HEK293 (cell line): Measurements from ENCODE around the gene NEK8.

Source experiments
- BCL11B ChIP-seq: fragments of 450-650 bp; formaldehyde crosslinking; IDR thresholded peaks from 2 replicates; pipeline ENCODE4 v1.5.1; 2016; ENCODE audit warnings: low read depth, missing biosample characterization, missing genetic modification characterization
- INSM2 ChIP-seq: fragments of 450-650 bp; formaldehyde crosslinking; IDR thresholded peaks from 2 replicates; pipeline ENCODE4 v1.5.1; 2016; ENCODE audit warnings: missing biosample characterization, missing genetic modification characterization
- KLF10 ChIP-seq: fragments of 450-650 bp; IDR thresholded peaks from 2 replicates; pipeline ENCODE4 v1.5.1; 2018; ENCODE audit warnings: missing biosample characterization, mild to moderate bottlenecking, missing genetic modification characterization
- KLF16 ChIP-seq: fragments of 450-650 bp; formaldehyde crosslinking; IDR thresholded peaks from 2 replicates; pipeline ENCODE4 v1.5.1; 2017; ENCODE audit warnings: missing biosample characterization, missing genetic modification characterization
- KLF17 ChIP-seq: fragments of 450-650 bp; formaldehyde crosslinking; IDR thresholded peaks from 2 replicates; pipeline ENCODE4 v1.5.1; 2016; ENCODE audit warnings: missing biosample characterization, missing genetic modification characterization
- KLF7 ChIP-seq: fragments of 450-650 bp; formaldehyde crosslinking; IDR thresholded peaks from 2 replicates; pipeline ENCODE4 v1.5.1; 2016; ENCODE audit warnings: missing biosample characterization, missing genetic modification characterization, borderline replicate concordance
- PRDM10 ChIP-seq: fragments of 450-650 bp; formaldehyde crosslinking; IDR thresholded peaks from 2 replicates; pipeline ENCODE4 v1.5.1; 2016; ENCODE audit warnings: missing biosample characterization, missing genetic modification characterization
- SP7 ChIP-seq: fragments of 450-650 bp; formaldehyde crosslinking; IDR thresholded peaks from 2 replicates; pipeline ENCODE4 v1.5.1; 2016; ENCODE audit warnings: missing biosample characterization, missing genetic modification characterization
- ZBTB1 ChIP-seq: fragments of 450-650 bp; formaldehyde crosslinking; IDR thresholded peaks from 2 replicates; pipeline ENCODE4 v1.5.1; 2016; ENCODE audit warnings: missing biosample characterization, missing genetic modification characterization
- ZBTB10 ChIP-seq: fragments of 450-650 bp; formaldehyde crosslinking; IDR thresholded peaks from 2 replicates; pipeline ENCODE4 v1.5.1; 2016; ENCODE audit warnings: missing biosample characterization, missing genetic modification characterization
- ZBTB11 ChIP-seq: fragments of 450-650 bp; formaldehyde crosslinking; conservative IDR thresholded peaks from 2 replicates; pipeline ENCODE4 v1.5.1; 2016; ENCODE audit warnings: low read depth, missing biosample characterization, missing genetic modification characterization
- ZBTB17 ChIP-seq: fragments of 450-650 bp; formaldehyde crosslinking; IDR thresholded peaks from 2 replicates; pipeline ENCODE4 v1.5.1; 2016; ENCODE audit warnings: missing biosample characterization, missing genetic modification characterization
- ZNF18 ChIP-seq: fragments of 450-650 bp; formaldehyde crosslinking; IDR thresholded peaks from 2 replicates; pipeline ENCODE4 v1.5.1; 2016; ENCODE audit warnings: missing biosample characterization, missing genetic modification characterization
- ZNF24 ChIP-seq: fragments of 450-650 bp; formaldehyde crosslinking; IDR thresholded peaks from 2 replicates; pipeline ENCODE4 v1.5.1; 2016; ENCODE audit warnings: missing biosample characterization, missing genetic modification characterization
- ZNF280C ChIP-seq: fragments of 450-650 bp; formaldehyde crosslinking; IDR thresholded peaks from 2 replicates; pipeline ENCODE4 v1.5.1; 2016; ENCODE audit warnings: missing biosample characterization, missing genetic modification characterization
- ZNF366 ChIP-seq: fragments of 450-650 bp; formaldehyde crosslinking; conservative IDR thresholded peaks from 2 replicates; pipeline ENCODE4 v1.5.1; 2016; ENCODE audit warnings: missing biosample characterization, missing genetic modification characterization
- ZNF501 ChIP-seq: fragments of 450-650 bp; formaldehyde crosslinking; IDR thresholded peaks from 2 replicates; pipeline ENCODE4 v1.5.1; 2016; ENCODE audit warnings: missing biosample characterization, missing genetic modification characterization
- ZNF580 ChIP-seq: fragments of 450-650 bp; formaldehyde crosslinking; IDR thresholded peaks from 2 replicates; pipeline ENCODE4 v1.5.1; 2016; ENCODE audit warnings: missing biosample characterization, missing genetic modification characterization
- ZNF629 ChIP-seq: fragments of 450-650 bp; formaldehyde crosslinking; IDR thresholded peaks from 2 replicates; pipeline ENCODE4 v1.5.1; 2017; ENCODE audit warnings: missing biosample characterization, missing genetic modification characterization
- ZNF837 ChIP-seq: fragments of 450-650 bp; formaldehyde crosslinking; IDR thresholded peaks from 2 replicates; pipeline ENCODE4 v1.5.1; 2016; ENCODE audit warnings: missing biosample characterization, missing genetic modification characterization

The NEK8 gene

GRCh38 chr17:28726627-28727491 lies 1.7 kb upstream of the NEK8 start (continued):
- TF ChIP-seq KLF10 (tag by site-specific recombination) (peak; percentile 88), ZNF18 (tag by site-specific recombination) (peak; percentile 86), BCL11B (tag by site-specific recombination) (peak; percentile 93), ZNF501 (tag by site-specific recombination) (peak; percentile 50), SP7 (tag by site-specific recombination) (peak; percentile 64), ZNF580 (peak; percentile 88), KLF17 (tag by site-specific recombination) (peak; percentile 83), ZNF280C (tag by site-specific recombination) (no peak), ZBTB11 (peak; percentile 48; the same call in 1 of the 2 replicates), ZNF837 (tag by site-specific recombination) (no peak), KLF7 (tag by site-specific recombination) (peak; percentile 81; the same call in 1 of the 2 replicates), ZNF366 (tag by site-specific recombination) (peak; percentile 90), ZBTB10 (tag by site-specific recombination) (peak; percentile 88), ZBTB17 (tag by site-specific recombination) (peak; percentile 65), PRDM10 (tag by site-specific recombination) (peak; percentile 66; the same call in 1 of the 2 replicates), ZNF629 (tag by site-specific recombination) (peak; percentile 79), INSM2 (peak; percentile 11; the same call in 1 of the 2 replicates), ZNF24 (tag by site-specific recombination) (peak; percentile 65; the same call in 1 of the 2 replicates), KLF16 (peak; percentile 82), ZBTB1 (tag by site-specific recombination) (0 out of 2 replicates have a peak, but pooled peaks have one; percentile 36)
